WTC11 (cell line): ENCODE data around the gene PRUNE2. TPM values are rescaled to one million over a fixed set of nuclear protein-coding genes. Genes with fewer than 3 reads are reported as not detected.
A peak's percentile ranks its signal among the peaks of the same experiment; 100 is the strongest.

Experiments used
- ATF1 ChIP-seq: sonication (generic); formaldehyde crosslinking; IDR thresholded peaks from 2 replicates; pipeline ENCODE4 v1.8.1; 2023; ENCODE audit warnings: mild to moderate bottlenecking, moderate library complexity, missing genetic modification reagents
- ATF6 ChIP-seq: sonication (generic); formaldehyde crosslinking; IDR thresholded peaks from 2 replicates; pipeline ENCODE4 v1.8.1; 2023; ENCODE audit warnings: mild to moderate bottlenecking, missing genetic modification reagents
- CBFB ChIP-seq: sonication (generic); formaldehyde crosslinking; IDR thresholded peaks from 2 replicates; pipeline ENCODE4 v1.8.1; 2022; ENCODE audit warnings: mild to moderate bottlenecking, low read depth, missing genetic modification reagents
- E2F1 ChIP-seq: sonication (generic); formaldehyde crosslinking; IDR thresholded peaks from 2 replicates; pipeline ENCODE4 v1.8.0; 2022; ENCODE audit warnings: mild to moderate bottlenecking, missing genetic modification reagents
- GTF2I ChIP-seq: fragments of 250-450 bp; sonication (Bioruptor Pico); conservative IDR thresholded peaks from 2 replicates; pipeline ENCODE4 v1.4.0; 2021; ENCODE audit warnings: mild to moderate bottlenecking
- HMGXB4 ChIP-seq: sonication (generic); formaldehyde crosslinking; IDR thresholded peaks from 2 replicates; pipeline ENCODE4 v1.8.1; 2023; ENCODE audit warnings: mild to moderate bottlenecking, moderate library complexity, missing genetic modification reagents
- JUN ChIP-seq: sonication (generic); formaldehyde crosslinking; IDR thresholded peaks from 2 replicates; pipeline ENCODE4 v1.8.0; 2023; ENCODE audit warnings: mild to moderate bottlenecking, missing genetic modification reagents
- MXD4 ChIP-seq: fragments of 250-450 bp; sonication (Bioruptor Pico); IDR thresholded peaks from 2 replicates; pipeline ENCODE4 v1.8.0; 2021; ENCODE audit warnings: mild to moderate bottlenecking, moderate library complexity, borderline replicate concordance
- MYBL2 ChIP-seq: sonication (generic); formaldehyde crosslinking; IDR thresholded peaks from 2 replicates; pipeline ENCODE4 v1.8.1; 2023; ENCODE audit warnings: mild to moderate bottlenecking, moderate library complexity, missing genetic modification reagents
- NFATC4 ChIP-seq: fragments of 250-450 bp; sonication (Bioruptor Pico); IDR thresholded peaks from 2 replicates; pipeline ENCODE4 v1.9.0; 2021; ENCODE audit warnings: mild to moderate bottlenecking
- NFYB ChIP-seq: sonication (generic); formaldehyde crosslinking; conservative IDR thresholded peaks from 2 replicates; pipeline ENCODE4 v1.8.0; 2022; ENCODE audit warnings: low read depth, missing genetic modification reagents
- NR1H2 ChIP-seq: sonication (generic); formaldehyde crosslinking; IDR thresholded peaks from 2 replicates; pipeline ENCODE4 v1.9.0; 2021; ENCODE audit warnings: mild to moderate bottlenecking, moderate library complexity, missing genetic modification reagents
- NR2C2 ChIP-seq: sonication (generic); formaldehyde crosslinking; IDR thresholded peaks from 2 replicates; pipeline ENCODE4 v1.8.0; 2022; ENCODE audit warnings: mild to moderate bottlenecking, missing genetic modification reagents
- NR3C1 ChIP-seq: sonication (generic); formaldehyde crosslinking; conservative IDR thresholded peaks from 2 replicates; pipeline ENCODE4 v1.8.1; 2023; ENCODE audit warnings: low read depth, mild to moderate bottlenecking, missing genetic modification reagents
- PRDM15 ChIP-seq: sonication (generic); formaldehyde crosslinking; IDR thresholded peaks from 2 replicates; pipeline ENCODE4 v1.8.0; 2022; ENCODE audit warnings: missing genetic modification reagents
- PRRX2 ChIP-seq: fragments of 250-450 bp; sonication (Bioruptor Pico); IDR thresholded peaks from 2 replicates; pipeline ENCODE4 v1.8.0; 2021; ENCODE audit warnings: mild to moderate bottlenecking
- SOX15 ChIP-seq: fragments of 250-450 bp; sonication (Bioruptor Pico); IDR thresholded peaks from 2 replicates; pipeline ENCODE4 v1.9.0; 2021; ENCODE audit warnings: mild to moderate bottlenecking
- TCF7 ChIP-seq: sonication (generic); formaldehyde crosslinking; IDR thresholded peaks from 2 replicates; pipeline ENCODE4 v1.8.0; 2022; ENCODE audit warnings: mild to moderate bottlenecking, low read depth, missing genetic modification reagents, moderate library complexity
- USF1 ChIP-seq: sonication (generic); formaldehyde crosslinking; IDR thresholded peaks from 2 replicates; pipeline ENCODE4 v1.8.0; 2022; ENCODE audit warnings: mild to moderate bottlenecking, missing genetic modification reagents
- USF2 ChIP-seq: sonication (generic); formaldehyde crosslinking; IDR thresholded peaks from 2 replicates; pipeline ENCODE4 v1.8.1; 2023; ENCODE audit warnings: mild to moderate bottlenecking, missing genetic modification reagents, moderate library complexity
- ZBTB21 ChIP-seq: sonication (generic); formaldehyde crosslinking; IDR thresholded peaks from 2 replicates; pipeline ENCODE4 v1.8.1; 2023; ENCODE audit warnings: mild to moderate bottlenecking, missing genetic modification reagents, borderline replicate concordance
- ZMAT4 ChIP-seq: fragments of 250-450 bp; sonication (Bioruptor Pico); IDR thresholded peaks from 2 replicates; pipeline ENCODE4 v1.9.0; 2021; ENCODE audit warnings: mild to moderate bottlenecking
- ZNF121 ChIP-seq: sonication (generic); formaldehyde crosslinking; IDR thresholded peaks from 2 replicates; pipeline ENCODE4 v1.8.0; 2023; ENCODE audit warnings: missing genetic modification reagents
- ZNF219 ChIP-seq: sonication (generic); formaldehyde crosslinking; IDR thresholded peaks from 2 replicates; pipeline ENCODE4 v1.8.0; 2023; ENCODE audit warnings: missing genetic modification reagents, mild to moderate bottlenecking, borderline replicate concordance
- ZNF281 ChIP-seq: sonication (generic); formaldehyde crosslinking; IDR thresholded peaks from 2 replicates; pipeline ENCODE4 v1.8.0; 2023; ENCODE audit warnings: mild to moderate bottlenecking, missing genetic modification reagents
- ZNF671 ChIP-seq: fragments of 250-450 bp; sonication (Bioruptor Pico); IDR thresholded peaks from 2 replicates; pipeline ENCODE4 v1.8.0; 2021; ENCODE audit warnings: mild to moderate bottlenecking
- total RNA-seq: library from RNA; stranded (reverse); gene quantifications from 3 replicates; pipeline ENCODE4 v1.2.3, GENCODE V29; 2021

The PRUNE2 gene
- total RNA-seq, 1 experiment from 2014 or later = 13.1 TPM

- no peak for TF ChIP-seq ATF6 (CRISPR knock-in tag)
- TF ChIP-seq MXD4 = no peak
- no peak for TF ChIP-seq PRRX2
- TF ChIP-seq MYBL2 = peak; percentile 96
- TF ChIP-seq ZBTB21 (CRISPR knock-in tag) = peak; percentile 95
- TF ChIP-seq E2F1 (CRISPR knock-in tag) = peak; percentile 96
- TF ChIP-seq USF2 (CRISPR knock-in tag) = peak; percentile 79
- no peak for TF ChIP-seq GTF2I (CRISPR knock-in tag)
- TF ChIP-seq PRDM15 (CRISPR knock-in tag) = peak; percentile 64
- TF ChIP-seq ZNF671 (CRISPR knock-in tag) = no peak
- TF ChIP-seq ATF1 (CRISPR knock-in tag) = peak; percentile 86; the same call in 1 of the 2 replicates
- TF ChIP-seq NR2C2 (CRISPR knock-in tag) = peak; percentile 78
- TF ChIP-seq USF1 (CRISPR knock-in tag) = peak; percentile 83
- TF ChIP-seq ZNF281 = peak; percentile 94
- TF ChIP-seq JUN (CRISPR knock-in tag) = peak; percentile 86; the same call in 1 of the 2 replicates
- peak; percentile 94 for TF ChIP-seq CBFB (CRISPR knock-in tag)
- TF ChIP-seq NFYB = peak; percentile 76
- TF ChIP-seq SOX15 (CRISPR knock-in tag) = no peak
- no peak for TF ChIP-seq NFATC4 (CRISPR knock-in tag)
- peak; percentile 55; the same call in 1 of the 2 replicates for TF ChIP-seq NR1H2
- TF ChIP-seq ZNF121 = peak; percentile 77
- TF ChIP-seq TCF7 (CRISPR knock-in tag) = peak; percentile 96
- no peak for TF ChIP-seq ZMAT4 (CRISPR knock-in tag)
- TF ChIP-seq HMGXB4 (CRISPR knock-in tag) = peak; percentile 97
- TF ChIP-seq ZNF219 = peak; percentile 91; the same call in 1 of the 2 replicates
- TF ChIP-seq NR3C1 (CRISPR knock-in tag) = peak; percentile 97
Measured at GRCh38 chr9:76905791-76906646, at the start of gene PRUNE2 (continued).
